HG02588 (cell line): Measurements from ENCODE around the gene BLACAT1.
"Not testable (repeated sequence)": the region's sequence is repeated elsewhere in the genome, so short reads cannot be mapped to it uniquely, and the experiment has no call there.

Source experiments
- ATAC-seq: cut with Tn5 transposase; IDR thresholded peaks from one replicate; pipeline ENCODE4 v1.9.1; 2021; ENCODE audit warnings: mild to moderate bottlenecking, moderate library complexity; ENCODE audit not compliant: unreplicated experiment

BLACAT1 gene

GRCh38 chr1:205421798-205422197 is 34.0 kb downstream of the BLACAT1 start, which contains the start of gene LEMD1:
TSS of gene LEMD1 (minus strand) at chr1:205422056. CDS start at chr1:205420536, 1,520 bp downstream.
- ATAC-seq, result no peak

GRCh38 chr1:205420938-205421337 is 34.9 kb downstream of the BLACAT1 start:
- ATAC-seq, result no peak

GRCh38 chr1:205417870-205418635 is 37.8 kb downstream of the BLACAT1 start:
- ATAC-seq, result no peak

- ATAC-seq, result no peak
These were observed 39.5 kb downstream of the BLACAT1 start for GRCh38 chr1:205416322-205416721.

DNA sequence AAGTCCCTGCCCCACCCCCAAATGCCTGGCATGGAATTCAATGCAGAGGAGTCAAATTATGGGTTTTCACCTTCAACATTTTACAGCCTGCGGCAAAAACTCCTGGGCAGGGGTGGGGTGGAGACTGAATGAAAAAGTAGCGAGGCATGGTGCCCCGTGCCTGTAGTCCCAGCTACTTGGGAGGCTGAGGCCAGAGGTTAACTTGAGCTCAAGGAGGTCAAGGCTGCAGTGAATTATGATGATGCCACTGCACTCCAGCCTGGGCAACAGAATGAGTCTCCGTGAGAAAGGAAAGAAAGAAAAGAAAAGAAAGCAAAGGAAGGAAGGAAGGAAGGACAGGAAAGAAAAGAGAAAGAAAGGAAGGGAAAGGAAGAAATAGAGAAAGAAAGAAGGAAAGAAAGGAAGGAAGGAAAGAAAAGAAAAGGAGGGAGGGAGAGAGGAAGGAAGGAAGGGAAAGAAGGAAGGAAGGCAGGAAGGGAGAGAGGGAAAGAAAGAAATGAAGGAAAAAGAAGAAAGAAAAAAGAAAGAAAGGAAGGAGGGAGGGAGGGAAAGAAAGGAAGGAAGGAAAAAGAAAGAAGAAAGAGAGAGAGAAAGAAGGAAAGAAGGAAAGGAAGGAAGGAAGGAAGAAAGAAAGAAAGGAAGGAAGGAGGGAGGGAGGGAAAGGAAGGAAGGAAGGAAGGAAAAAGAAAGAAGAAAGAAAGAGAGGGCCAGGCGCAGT is 45.1 kb downstream of the BLACAT1 start:
- ATAC-seq, result no peak

GRCh38 chr1:205407970-205408369 is 47.9 kb downstream of the BLACAT1 start:
- ATAC-seq, result no peak

- not testable (repeated sequence) for ATAC-seq
These were observed 49.6 kb downstream of the BLACAT1 start for GRCh38 chr1:205406252-205406651.
